Karpas-422 (cell line): ENCODE results near the gene TK2. TPM values are rescaled to one million over a fixed set of nuclear protein-coding genes. Genes with fewer than 3 reads are reported as not detected.

Experiments used
- DNase-seq: peaks from one replicate; pipeline ENCODE4 v3.0.0-alpha.2; 2015
- H2AFZ ChIP-seq: fragments of 200-600 bp; sonication (generic); 2 replicates; pipeline ENCODE4 v1.6.1; 2014; ENCODE audit warnings: antibody characterized with exemption, low read length, mixed read lengths
- H3K27ac ChIP-seq: fragments of 200-600 bp; sonication (generic); 2 replicates; pipeline ENCODE4 v1.5.1; 2014; ENCODE audit warnings: mild to moderate bottlenecking, low read length, moderate library complexity
- H3K27me3 ChIP-seq: fragments of 200-600 bp; sonication (generic); 2 replicates; pipeline ENCODE4 v1.6.1; 2014; ENCODE audit warnings: low read length, mixed read lengths
- H3K36me3 ChIP-seq: fragments of 200-600 bp; sonication (generic); 2 replicates; pipeline ENCODE4 v1.6.1; 2014; ENCODE audit warnings: low read length, mixed read lengths; ENCODE audit not compliant: insufficient read depth
- H3K4me1 ChIP-seq: fragments of 200-600 bp; sonication (generic); 2 replicates; pipeline ENCODE4 v1.6.1; 2014; ENCODE audit warnings: mild to moderate bottlenecking, low read length, mixed read lengths
- H3K4me2 ChIP-seq: fragments of 200-600 bp; sonication (generic); 2 replicates; pipeline ENCODE4 v1.6.1; 2014; ENCODE audit warnings: low read length, low read depth, mild to moderate bottlenecking; ENCODE audit not compliant: poor library complexity, severe bottlenecking
- H3K4me3 ChIP-seq: fragments of 200-600 bp; sonication (generic); 2 replicates; pipeline ENCODE4 v1.5.1; 2014; ENCODE audit warnings: mild to moderate bottlenecking, antibody characterized with exemption, low read length, mixed read lengths
- H3K79me2 ChIP-seq: fragments of 200-600 bp; sonication (generic); 2 replicates; pipeline ENCODE4 v1.6.1; 2014; ENCODE audit warnings: mild to moderate bottlenecking, low read length, mixed read lengths
- H3K9ac ChIP-seq: fragments of 200-600 bp; sonication (generic); 2 replicates; pipeline ENCODE4 v1.6.0; 2014; ENCODE audit warnings: low read length
- H3K9me2 ChIP-seq: fragments of 200-600 bp; sonication (generic), shearing (Covaris generic); replicated peaks from 2 replicates; pipeline ENCODE4 v1.6.0; 2014; ENCODE audit warnings: mild to moderate bottlenecking, low read length, moderate library complexity; ENCODE audit not compliant: insufficient read depth
- H3K9me3 ChIP-seq: fragments of 300-700, 200-600 bp; sonication (generic); 2 replicates; pipeline ENCODE4 v1.6.1; 2014; ENCODE audit warnings: low read length, mixed read lengths
- H4K20me1 ChIP-seq: fragments of 200-600 bp; sonication (generic); 2 replicates; pipeline ENCODE4 v1.6.1; 2014; ENCODE audit warnings: mild to moderate bottlenecking, antibody characterized with exemption, low read length, low read depth; ENCODE audit not compliant: insufficient read depth
- total RNA-seq: library from RNA; depleted of rRNA; stranded (reverse); fragments of >200 nt; shearing (Covaris generic); gene quantifications from 2 replicates; pipeline ENCODE4 v1.2.3, GENCODE V29; 2014; ENCODE audit warnings: low replicate concordance

TK2 gene
- total RNA-seq, 1 experiment from 2014 or later: 6.9 TPM

GRCh38 chr16:66486199-66486772 is 63.6 kb downstream of the TK2 start:
- Histone ChIP-seq H3K27me3 (no peaks in the 10 kb centered on the region), H3K9me2 (no peaks in the 10 kb centered on the region), H3K4me3 (no peak overlapping the region), H3K9me3 (no peaks in the 10 kb centered on the region), H3K4me1 (peaks cover 2% of the 10 kb centered on the region; the same call in 1 of the 2 replicates), H3K36me3 (no peaks in the 10 kb centered on the region), H3K9ac (no peak overlapping the region), H4K20me1 (no peaks in the 10 kb centered on the region; the same call in 1 of the 2 replicates), H3K79me2 (no peaks in the 10 kb centered on the region), H3K4me2 (no peak overlapping the region), H2AFZ (no peak overlapping the region), H3K27ac (no peak overlapping the region)
- DNase-seq: no peak

GRCh38 chr16:66485376-66485775 is 64.5 kb downstream of the TK2 start:
- Histone ChIP-seq H3K36me3 (no peaks in the 10 kb centered on the region), H3K9me3 (no peaks in the 10 kb centered on the region), H3K27ac (no peak overlapping the region), H3K27me3 (no peaks in the 10 kb centered on the region), H3K79me2 (no peaks in the 10 kb centered on the region), H3K4me3 (no peak overlapping the region), H3K9me2 (no peaks in the 10 kb centered on the region), H2AFZ (no peak overlapping the region), H3K4me1 (peaks cover 2% of the 10 kb centered on the region; the same call in 1 of the 2 replicates), H3K9ac (no peak overlapping the region), H3K4me2 (no peak overlapping the region), H4K20me1 (no peaks in the 10 kb centered on the region; the same call in 1 of the 2 replicates)
- DNase-seq: no peak

GRCh38 chr16:66484453-66485213 is 65.3 kb downstream of the TK2 start:
- Histone ChIP-seq H3K4me3 (no peak overlapping the region), H3K4me1 (peaks cover 2% of the 10 kb centered on the region; the same call in 1 of the 2 replicates), H3K9ac (no peak overlapping the region), H4K20me1 (no peaks in the 10 kb centered on the region; the same call in 1 of the 2 replicates), H3K9me3 (no peaks in the 10 kb centered on the region), H2AFZ (no peak overlapping the region), H3K27ac (no peak overlapping the region), H3K27me3 (no peaks in the 10 kb centered on the region), H3K4me2 (no peak overlapping the region), H3K36me3 (no peaks in the 10 kb centered on the region), H3K9me2 (no peaks in the 10 kb centered on the region), H3K79me2 (no peaks in the 10 kb centered on the region)
- peak; percentile 71 for DNase-seq

GRCh38 chr16:66483689-66484452 is 66.1 kb downstream of the TK2 start:
- H3K9me2 ChIP-seq: no peaks in the 10 kb centered on the region

GRCh38 chr16:66481943-66482390 is 68.0 kb downstream of the TK2 start:
- Histone ChIP-seq H3K9me2 (no peaks in the 10 kb centered on the region), H3K79me2 (no peaks in the 10 kb centered on the region), H3K36me3 (no peaks in the 10 kb centered on the region), H3K4me2 (no peak overlapping the region), H2AFZ (no peak overlapping the region), H3K27ac (no peak overlapping the region), H3K27me3 (no peaks in the 10 kb centered on the region), H3K4me3 (no peak overlapping the region), H4K20me1 (no peaks in the 10 kb centered on the region; the same call in 1 of the 2 replicates), H3K4me1 (peaks cover 5% of the 10 kb centered on the region; the same call in 1 of the 2 replicates), H3K9me3 (no peaks in the 10 kb centered on the region), H3K9ac (no peak overlapping the region)
- no peak for DNase-seq

More at GRCh38 chr16:66483689-66484452, 66.1 kb downstream of the TK2 start:
- no peak overlapping the region for H3K27ac ChIP-seq
- H3K79me2 ChIP-seq: no peaks in the 10 kb centered on the region
- DNase-seq: peak; percentile 91
- H3K36me3 ChIP-seq: no peaks in the 10 kb centered on the region
- no peaks in the 10 kb centered on the region for H3K27me3 ChIP-seq
- H3K4me3 ChIP-seq: no peak overlapping the region
- H3K9ac ChIP-seq: no peak overlapping the region
- no peak overlapping the region for H2AFZ ChIP-seq
- H3K4me2 ChIP-seq: no peak overlapping the region
- peaks cover 4% of the 10 kb centered on the region; the same call in 1 of the 2 replicates for H3K4me1 ChIP-seq
- H3K9me3 ChIP-seq: no peaks in the 10 kb centered on the region
- H4K20me1 ChIP-seq: no peaks in the 10 kb centered on the region; the same call in 1 of the 2 replicates

GRCh38 chr16:66481081-66481942 is 68.6 kb downstream of the TK2 start:
- Histone ChIP-seq H4K20me1 (no peaks in the 10 kb centered on the region; the same call in 1 of the 2 replicates), H3K4me3 (no peak overlapping the region), H3K27me3 (no peaks in the 10 kb centered on the region), H3K9ac (no peak overlapping the region), H2AFZ (no peak overlapping the region), H3K4me1 (peaks cover 5% of the 10 kb centered on the region; the same call in 1 of the 2 replicates), H3K36me3 (no peaks in the 10 kb centered on the region), H3K9me3 (no peaks in the 10 kb centered on the region), H3K9me2 (no peaks in the 10 kb centered on the region), H3K27ac (no peak overlapping the region), H3K4me2 (no peak overlapping the region), H3K79me2 (no peaks in the 10 kb centered on the region)
- DNase-seq: no peak

- Histone ChIP-seq H3K79me2 (no peaks in the 10 kb centered on the region), H2AFZ (no peak overlapping the region), H3K4me1 (peaks cover 5% of the 10 kb centered on the region; the same call in 1 of the 2 replicates), H3K27me3 (no peaks in the 10 kb centered on the region), H3K36me3 (no peaks in the 10 kb centered on the region), H3K4me3 (no peak overlapping the region), H3K9me2 (no peaks in the 10 kb centered on the region), H3K9me3 (no peaks in the 10 kb centered on the region), H3K27ac (no peak overlapping the region), H3K4me2 (no peak overlapping the region), H4K20me1 (no peaks in the 10 kb centered on the region), H3K9ac (no peak overlapping the region)
- DNase-seq: no peak
Observed at GRCh38 chr16:66480265-66481080, 69.4 kb downstream of the TK2 start.
